CMK (cell line): ENCODE measurements around the gene PRR35.

Experiments used
- DNase-seq: peaks from one replicate; pipeline ENCODE4 v3.0.0-alpha.2; 2010; ENCODE audit warnings: low read depth

Gene PRR35

GRCh38 chr16:549544-550263 lies 10.5 kb upstream of the PRR35 start:
- DNase-seq: no peak

GRCh38 chr16:551210-551609 lies 9.0 kb upstream of the PRR35 start:
- no peak for DNase-seq

GRCh38 chr16:552171-552570 lies 8.0 kb upstream of the PRR35 start:
- DNase-seq: no peak

GRCh38 chr16:553601-554296 lies 6.4 kb upstream of the PRR35 start:
- DNase-seq: no peak

- no peak for DNase-seq
Observed at GRCh38 chr16:554297-554621, 5.9 kb upstream of the PRR35 start.

- DNase-seq: no peak
Observed at GRCh38 chr16:554640-555365, 5.4 kb upstream of the PRR35 start.

- DNase-seq: no peak
Observed at GRCh38 chr16:555528-556473, 4.4 kb upstream of the PRR35 start.

GRCh38 chr16:556474-557173 lies 3.6 kb upstream of the PRR35 start:
- DNase-seq: no peak

GRCh38 chr16:557463-558297 lies 2.5 kb upstream of the PRR35 start:
- DNase-seq: no peak

- DNase-seq: no peak
Observed at GRCh38 chr16:558298-559020, 1.7 kb upstream of the PRR35 start.

- no peak for DNase-seq
Observed at GRCh38 chr16:559021-559380, 1.2 kb upstream of the PRR35 start.

GRCh38 chr16:559411-560203 lies 587 bp upstream of the PRR35 start:
- DNase-seq: no peak

- DNase-seq: no peak
Observed at GRCh38 chr16:560701-561412, 663 bp downstream of the PRR35 start.

GRCh38 chr16:561413-561794 lies 1.2 kb downstream of the PRR35 start:
- no peak for DNase-seq

GRCh38 chr16:561957-562938 lies 2.1 kb downstream of the PRR35 start:
- no peak for DNase-seq

- DNase-seq: no peak
Observed at GRCh38 chr16:563072-563644, 3.0 kb downstream of the PRR35 start.
